Transverse colon (tissue), 4 donors: ENCODE measurements around the gene CACFD1. TPM values are rescaled to one million over a fixed set of nuclear protein-coding genes. Genes with fewer than 3 reads are reported as not detected.

ENCODE experiments used
- DNase-seq: peaks from one replicate; pipeline ENCODE4 v3.0.0-alpha.2; 2019
- H3K27ac ChIP-seq, 4 donors: fragments of 200-600 bp; sonication (generic); 2 replicates each; pipeline ENCODE4 v1.5.1; 2016 to 2018; ENCODE audit warnings: inconsistent platforms in 4 of 4
- H3K27me3 ChIP-seq: fragments of 200-600 bp; sonication (generic); 2 replicates; pipeline ENCODE4 v1.5.1; 2017; ENCODE audit warnings: inconsistent platforms
- H3K36me3 ChIP-seq, 4 donors: fragments of 200-600 bp; sonication (generic); 2 replicates each; pipeline ENCODE4 v1.5.1; 2017 to 2019; ENCODE audit warnings: inconsistent platforms in 4 of 4
- H3K4me1 ChIP-seq, 4 donors: fragments of 200-600 bp; sonication (generic); 2 replicates each; pipeline ENCODE4 v1.5.1; 2017 to 2020; ENCODE audit warnings: inconsistent platforms in 4 of 4
- H3K4me3 ChIP-seq, 4 donors: fragments of 200-600 bp; sonication (generic); 1 replicate in 1 of 4; 2 replicates in 3 of 4; pipeline versions ENCODE4 v1.5.1 to v1.6.1; 2017 to 2019; ENCODE audit warnings: inconsistent platforms in 4 of 4
- H3K9me3 ChIP-seq, 2 donors: fragments of 200-600 bp; sonication (generic); 2 replicates each; pipeline ENCODE4 v1.5.1; 2017 to 2019; ENCODE audit warnings: inconsistent platforms in 2 of 2
- EP300 ChIP-seq: sonication (generic); formaldehyde crosslinking; IDR thresholded peaks from one replicate; pipeline ENCODE4 v1.6.1; 2017; ENCODE audit warnings: antibody characterized with exemption, low read depth
- POLR2A ChIP-seq: fragments of 450-650 bp; IDR thresholded peaks from one replicate; pipeline ENCODE4 v1.6.1; 2016; ENCODE audit warnings: antibody characterized with exemption, mild to moderate bottlenecking, moderate library complexity
- POLR2AphosphoS5 ChIP-seq, 3 donors: sonication (generic); formaldehyde crosslinking; IDR thresholded peaks; one replicate each; pipeline ENCODE4 v1.6.1; 2016; ENCODE audit warnings: antibody characterized with exemption in 3 of 3
- WGBS, 2 donors: methylation state at CpG; one replicate each; pipeline ENCODE4 v1.1.5; 2018; ENCODE audit warnings: low coverage in 1 of 2; 5-methylcytosine and 5-hydroxymethylcytosine counted together
- in situ Hi-C, 4 donors: fragments of 200-750 bp; cut with MboI; loops; one replicate each; pipeline versions ENCODE4 v1.15.0 to v1.15.1; 2017; ENCODE audit warnings: low sequenced_read_pairs in 3 of 4, low pct_ligation_motif_present in 1 of 4, low pct_unique_long_range_greater_than_20kb in 1 of 4
- intact Hi-C: fragments of 100-400 bp; cut with DNase I; formaldehyde crosslinking; loops from one replicate; pipeline ENCODE4 v1.15.1; 2023; ENCODE audit warnings: low total_unique reads
- total RNA-seq, 4 donors: library from RNA; depleted of rRNA; stranded (reverse); fragments of >200 nt; gene quantifications; one replicate each; pipeline ENCODE4 v1.1.0, GENCODE V29; 2016
- TF ChIP-seq, protein P1 (sequence below), 5 experiments: fragments of 200-600 bp in 3 of 5; fragments of 450-650 bp in 2 of 5; sonication (generic) in 3 of 5; IDR thresholded peaks; 1 replicate in 2 of 5; 2 replicates in 3 of 5; pipeline ENCODE4 v1.5.1; 2016 to 2017; ENCODE audit warnings: antibody characterized with exemption in 5 of 5, inconsistent platforms in 3 of 5, mild to moderate bottlenecking in 2 of 5, moderate library complexity in 1 of 5

CACFD1 gene
- total RNA-seq, 4 donors from 2014 or later, result 44.6 to 153 (median 80.0) TPM

DNA sequence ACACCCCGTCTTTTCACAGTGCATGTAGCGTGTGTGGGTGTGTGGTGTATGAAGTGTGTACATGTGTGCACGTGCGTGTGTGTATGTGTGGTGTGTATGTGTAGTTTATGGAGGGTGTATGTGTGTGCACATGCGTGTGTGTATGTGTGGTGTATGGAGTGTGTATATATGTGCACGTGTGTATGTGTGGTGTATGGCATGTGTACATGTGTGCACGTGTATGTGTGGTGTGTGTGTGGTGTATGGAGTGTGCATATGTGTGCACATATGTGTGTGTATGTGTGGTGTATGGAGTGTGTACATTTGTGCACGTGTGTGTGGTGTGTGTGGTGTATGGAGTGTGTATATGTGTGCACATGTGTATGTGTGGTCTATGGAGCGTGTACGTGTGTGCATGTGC is 51.8 kb downstream of the CACFD1 start:
- intact Hi-C loops, result loop anchor here (5.0 kb wide), 1 partner anchor 1729 kb away; no protein-coding TSS in a partner anchor
- no peak overlapping the region for H3K4me3 ChIP-seq
- DNase-seq, result no peak
- in situ Hi-C loops, result no loop called here
- no peak for TF ChIP-seq EP300
- no peak for TF ChIP-seq POLR2A
- TF ChIP-seq, protein P1, sequence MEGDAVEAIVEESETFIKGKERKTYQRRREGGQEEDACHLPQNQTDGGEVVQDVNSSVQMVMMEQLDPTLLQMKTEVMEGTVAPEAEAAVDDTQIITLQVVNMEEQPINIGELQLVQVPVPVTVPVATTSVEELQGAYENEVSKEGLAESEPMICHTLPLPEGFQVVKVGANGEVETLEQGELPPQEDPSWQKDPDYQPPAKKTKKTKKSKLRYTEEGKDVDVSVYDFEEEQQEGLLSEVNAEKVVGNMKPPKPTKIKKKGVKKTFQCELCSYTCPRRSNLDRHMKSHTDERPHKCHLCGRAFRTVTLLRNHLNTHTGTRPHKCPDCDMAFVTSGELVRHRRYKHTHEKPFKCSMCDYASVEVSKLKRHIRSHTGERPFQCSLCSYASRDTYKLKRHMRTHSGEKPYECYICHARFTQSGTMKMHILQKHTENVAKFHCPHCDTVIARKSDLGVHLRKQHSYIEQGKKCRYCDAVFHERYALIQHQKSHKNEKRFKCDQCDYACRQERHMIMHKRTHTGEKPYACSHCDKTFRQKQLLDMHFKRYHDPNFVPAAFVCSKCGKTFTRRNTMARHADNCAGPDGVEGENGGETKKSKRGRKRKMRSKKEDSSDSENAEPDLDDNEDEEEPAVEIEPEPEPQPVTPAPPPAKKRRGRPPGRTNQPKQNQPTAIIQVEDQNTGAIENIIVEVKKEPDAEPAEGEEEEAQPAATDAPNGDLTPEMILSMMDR (IDR thresholded peaks at IDR 0.05), result no peak
- TF ChIP-seq POLR2AphosphoS5 (IDR thresholded peaks at IDR 0.05), result no peak
- no peaks in the 10 kb centered on the region for H3K9me3 ChIP-seq
- WGBS, 2 donors, result 91 to 95% methylated on average over 9 to 10 of the region's 10 CpGs
- no peak overlapping the region for H3K27ac ChIP-seq
- no peaks in the 10 kb centered on the region for H3K36me3 ChIP-seq
- H3K4me1 ChIP-seq, result peaks cover 12 to 16% (median 13%) of the 10 kb centered on the region in 4 donors
- peaks cover 7% of the 10 kb centered on the region for H3K27me3 ChIP-seq

DNA sequence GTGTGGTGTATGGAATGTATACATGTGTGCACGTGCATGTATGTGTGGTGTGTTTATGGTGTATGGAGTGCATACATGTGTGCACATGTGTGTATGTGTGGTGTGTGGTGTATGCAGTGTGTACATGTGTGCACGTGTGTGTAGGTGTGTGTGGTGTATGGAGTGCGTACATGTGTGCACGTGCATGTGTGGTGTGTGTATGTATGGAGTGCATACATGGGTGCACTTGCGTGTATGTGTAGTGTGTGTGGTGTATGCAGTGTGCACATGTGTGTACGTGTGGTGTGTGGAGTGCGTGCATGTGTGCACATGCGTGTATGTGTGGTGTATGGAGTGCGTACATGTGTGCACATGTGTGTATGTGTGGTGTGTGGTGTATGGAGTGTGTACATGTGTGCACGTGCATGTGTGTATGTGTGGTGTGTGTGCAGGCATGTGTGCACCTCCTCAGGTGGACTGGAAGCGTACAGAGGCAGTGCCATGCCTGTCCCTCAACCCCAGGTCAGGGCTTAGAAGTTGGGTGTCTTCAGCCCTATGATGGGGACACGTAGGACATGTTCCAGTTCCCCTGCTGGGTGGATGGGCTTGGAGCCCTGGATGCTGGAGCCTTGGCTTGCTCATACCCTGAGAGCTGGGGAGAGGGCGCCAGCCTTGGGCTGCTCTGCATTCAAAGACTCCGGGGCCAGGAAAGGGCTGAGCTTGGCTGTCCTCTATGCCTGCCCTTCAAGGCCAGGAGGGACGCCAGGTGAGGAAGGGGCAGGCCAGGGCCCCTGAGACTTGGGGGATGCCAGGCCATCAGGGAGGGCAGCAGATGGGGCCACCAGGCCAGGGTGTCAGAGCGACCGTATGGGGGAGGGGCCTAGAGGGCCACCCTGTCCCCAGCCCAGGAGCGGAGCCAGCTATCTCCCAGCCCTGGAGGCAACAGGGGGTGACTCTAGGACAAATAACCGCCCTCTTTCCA is 52.8 kb downstream of the CACFD1 start:
- TF ChIP-seq POLR2AphosphoS5 (IDR thresholded peaks at IDR 0.05) (no peak), EP300 (no peak), POLR2A (no peak)
- TF ChIP-seq, protein P1 (IDR thresholded peaks at IDR 0.05), result no peak
- in situ Hi-C loops, result no loop called here
- WGBS, 2 donors, result 90 to 92% methylated on average over 9 to 19 of the region's 19 CpGs

DNA sequence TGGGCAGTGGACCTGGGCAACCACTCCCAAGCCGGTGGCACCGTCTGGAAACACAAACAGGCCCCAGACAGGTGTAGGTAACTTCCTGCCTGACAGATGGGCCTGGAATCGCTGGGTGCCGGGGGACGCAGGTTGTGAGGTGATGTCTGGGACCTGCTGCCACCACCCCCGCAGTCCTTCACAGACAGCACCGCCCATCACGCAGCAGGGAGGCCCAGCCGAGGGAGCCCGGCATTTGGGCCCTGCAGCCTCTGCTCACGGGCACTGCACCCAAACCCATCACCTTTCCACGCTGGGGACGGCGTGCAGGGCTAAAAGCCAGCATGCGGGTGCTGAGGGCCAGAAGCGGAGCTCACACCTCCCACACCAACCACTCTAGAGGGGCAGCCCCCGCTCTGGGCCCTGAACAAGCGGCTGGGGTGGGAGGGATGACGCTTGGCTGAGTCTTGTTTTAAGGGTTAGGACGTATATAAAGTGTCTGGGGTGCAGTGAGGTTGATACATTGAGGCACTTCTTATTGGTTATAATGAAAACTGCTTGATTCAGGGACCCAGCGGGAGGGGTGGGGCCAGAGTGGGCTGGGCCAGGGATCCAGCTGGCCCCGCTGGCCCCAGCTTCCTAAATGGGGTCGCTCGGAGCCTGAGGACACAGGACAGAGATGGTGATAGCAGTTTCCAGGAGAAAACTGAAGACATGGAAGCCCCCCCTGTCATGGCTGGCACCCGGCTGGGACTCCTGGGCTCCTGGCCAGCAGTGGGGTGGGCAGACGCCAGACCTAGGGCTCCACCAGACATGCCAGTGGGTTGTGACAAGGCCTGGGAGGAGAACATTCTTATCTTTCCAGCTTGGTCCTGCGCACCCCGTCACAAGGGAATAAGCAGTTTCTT is 53.7 kb downstream of the CACFD1 start:
- DNase-seq, result no peak

More for the DNA sequence above, 52.8 kb downstream of the CACFD1 start:
- peaks cover 5% of the 10 kb centered on the region for H3K27me3 ChIP-seq
- intact Hi-C loops, result loop anchor here (5.0 kb wide), 1 partner anchor 1730 kb away; no protein-coding TSS in a partner anchor
- DNase-seq, result no peak
- no peaks in the 10 kb centered on the region for H3K9me3 ChIP-seq
- H3K4me1 ChIP-seq, result peaks cover 12 to 16% (median 13%) of the 10 kb centered on the region in 4 donors
- H3K36me3 ChIP-seq, result no peaks in the 10 kb centered on the region
- H3K27ac ChIP-seq, result no peak overlapping the region
- H3K4me3 ChIP-seq, result no peak overlapping the region

More for the DNA sequence above, 53.7 kb downstream of the CACFD1 start:
- H3K4me1 ChIP-seq, result peaks cover 12 to 16% (median 13%) of the 10 kb centered on the region in 4 donors
- H3K27me3 ChIP-seq, result no peaks in the 10 kb centered on the region
- 75% methylated on average over 27 of the region's 28 CpGs; no CpG with 5 or more reads in 1 of the 2 donors for WGBS, 2 donors
- intact Hi-C loops (loop anchor here (5.0 kb wide), 1 partner anchor 1731 kb away; no protein-coding TSS in a partner anchor), in situ Hi-C loops (no loop called here)
- no peaks in the 10 kb centered on the region for H3K9me3 ChIP-seq
- no peak for TF ChIP-seq POLR2A
- TF ChIP-seq, protein P1 (IDR thresholded peaks at IDR 0.05), result no peak
- no peak for TF ChIP-seq POLR2AphosphoS5 (IDR thresholded peaks at IDR 0.05)
- TF ChIP-seq EP300, result no peak
- no peak overlapping the region for H3K27ac ChIP-seq
- H3K4me3 ChIP-seq, result no peak overlapping the region
- H3K36me3 ChIP-seq, result no peaks in the 10 kb centered on the region
